Measurements from ENCODE around the gene CELF4. TPM values are rescaled to one million over a fixed set of nuclear protein-coding genes. Genes with fewer than 3 reads are reported as not detected.

The CELF4 gene
- total RNA-seq, 3 donors from 2014 or later = 1.0 TPM; not detected in 2

DNA sequence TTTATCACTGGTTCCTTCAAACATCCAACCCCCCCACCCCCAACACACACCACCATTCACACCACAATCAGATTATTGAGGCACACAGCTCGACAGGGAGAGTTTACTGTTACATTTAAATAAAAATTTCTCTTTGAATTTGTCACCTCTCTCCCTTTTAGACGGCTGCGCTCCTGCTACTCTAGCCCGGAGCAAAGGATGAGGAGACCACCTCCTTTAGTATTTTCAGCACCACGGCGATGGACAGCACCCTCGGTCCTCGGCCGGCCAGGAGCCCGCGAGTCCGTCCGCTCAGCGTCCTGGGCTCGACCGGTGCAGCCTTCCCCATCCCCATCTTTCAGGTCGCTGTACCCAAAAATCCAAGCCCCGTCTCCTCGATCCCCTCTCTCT is 892 bp downstream of the CELF4 start:
- Histone ChIP-seq H3K4me3 (peak overlapping the region; percentile 51 to 74 (median 54)), H3K27ac (no peak overlapping the region), H3K27me3 (peaks cover 8 to 63% of the 10 kb centered on the region in 2 donors), H3K36me3 (no peaks in the 10 kb centered on the region), H3K9me3 (no peaks in the 10 kb centered on the region), H3K4me1 (peaks cover 10 to 11% of the 10 kb centered on the region in 2 donors)
- intact Hi-C loops (cut with DNase I; ENCODE audit: low total_unique reads) = no loop called here
- no peak for DNase-seq (ENCODE audit: low spot score in 2 of 2)
- TF ChIP-seq POLR2AphosphoS5 (IDR thresholded peaks at IDR 0.05) (no peak), POLR2A (IDR thresholded peaks at IDR 0.05) (no peak)
- TF ChIP-seq, protein P1, sequence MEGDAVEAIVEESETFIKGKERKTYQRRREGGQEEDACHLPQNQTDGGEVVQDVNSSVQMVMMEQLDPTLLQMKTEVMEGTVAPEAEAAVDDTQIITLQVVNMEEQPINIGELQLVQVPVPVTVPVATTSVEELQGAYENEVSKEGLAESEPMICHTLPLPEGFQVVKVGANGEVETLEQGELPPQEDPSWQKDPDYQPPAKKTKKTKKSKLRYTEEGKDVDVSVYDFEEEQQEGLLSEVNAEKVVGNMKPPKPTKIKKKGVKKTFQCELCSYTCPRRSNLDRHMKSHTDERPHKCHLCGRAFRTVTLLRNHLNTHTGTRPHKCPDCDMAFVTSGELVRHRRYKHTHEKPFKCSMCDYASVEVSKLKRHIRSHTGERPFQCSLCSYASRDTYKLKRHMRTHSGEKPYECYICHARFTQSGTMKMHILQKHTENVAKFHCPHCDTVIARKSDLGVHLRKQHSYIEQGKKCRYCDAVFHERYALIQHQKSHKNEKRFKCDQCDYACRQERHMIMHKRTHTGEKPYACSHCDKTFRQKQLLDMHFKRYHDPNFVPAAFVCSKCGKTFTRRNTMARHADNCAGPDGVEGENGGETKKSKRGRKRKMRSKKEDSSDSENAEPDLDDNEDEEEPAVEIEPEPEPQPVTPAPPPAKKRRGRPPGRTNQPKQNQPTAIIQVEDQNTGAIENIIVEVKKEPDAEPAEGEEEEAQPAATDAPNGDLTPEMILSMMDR (IDR thresholded peaks at IDR 0.05) = no peak

DNA sequence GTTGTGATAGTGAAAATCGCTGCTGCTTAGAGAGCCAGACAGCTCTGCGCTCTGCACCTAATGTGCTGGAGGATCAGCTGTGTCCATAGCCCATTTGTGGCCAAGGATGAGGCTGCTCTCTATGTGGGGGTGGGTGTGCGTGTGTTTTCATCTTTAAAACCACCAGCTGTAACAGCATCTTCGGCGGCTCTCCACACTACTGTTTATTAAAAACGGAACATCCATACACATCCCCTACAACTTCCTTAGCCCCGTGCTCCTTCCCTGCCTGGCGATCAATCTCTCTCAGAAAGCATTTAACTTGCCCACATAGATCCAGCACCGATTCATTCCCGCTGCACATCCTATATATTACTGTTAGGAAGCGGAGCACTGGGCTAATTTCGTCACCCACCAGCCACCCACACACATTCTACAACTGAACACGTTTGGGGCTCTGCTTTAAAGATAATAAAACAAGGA is 1.6 kb downstream of the CELF4 start:
- H3K4me1 ChIP-seq = peaks cover 10 to 11% of the 10 kb centered on the region in 2 donors
- no peak for DNase-seq (ENCODE audit: low spot score in 2 of 2)
- H3K9me3 ChIP-seq = no peaks in the 10 kb centered on the region
- intact Hi-C loops (cut with DNase I; ENCODE audit: low total_unique reads) = no loop called here
- H3K27me3 ChIP-seq = peaks cover 8 to 63% of the 10 kb centered on the region in 2 donors
- TF ChIP-seq, protein P1 (IDR thresholded peaks at IDR 0.05) = no peak
- no peak for TF ChIP-seq POLR2AphosphoS5 (IDR thresholded peaks at IDR 0.05)
- no peak for TF ChIP-seq POLR2A (IDR thresholded peaks at IDR 0.05)
- H3K36me3 ChIP-seq = no peaks in the 10 kb centered on the region
- no peak overlapping the region for H3K4me3 ChIP-seq
- H3K27ac ChIP-seq = no peak overlapping the region

DNA sequence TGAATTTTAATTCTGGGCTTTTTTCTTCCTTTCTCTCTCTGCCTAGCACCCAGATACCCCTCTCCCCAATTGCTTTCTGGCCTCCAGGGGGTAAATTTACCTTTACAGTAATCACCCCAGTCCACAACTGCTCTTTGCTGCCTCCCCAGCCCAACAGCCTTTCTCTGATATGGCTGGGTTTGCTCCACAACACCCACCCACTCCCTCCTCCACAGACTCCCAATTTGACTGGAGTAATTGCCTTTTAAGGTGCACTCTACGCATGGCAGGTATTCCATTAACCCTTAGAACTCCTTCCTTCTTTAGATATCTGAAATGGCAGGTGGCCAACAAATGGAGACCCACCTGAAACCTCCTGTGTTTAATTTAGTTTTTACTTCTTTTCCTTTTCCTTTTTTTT is 3.6 kb downstream of the CELF4 start:
- Histone ChIP-seq H3K36me3 (no peaks in the 10 kb centered on the region), H3K4me3 (no peak overlapping the region), H3K27ac (no peak overlapping the region), H3K9me3 (no peaks in the 10 kb centered on the region), H3K27me3 (peaks cover 4 to 52% of the 10 kb centered on the region in 2 donors), H3K4me1 (peaks cover 7 to 9% of the 10 kb centered on the region in 2 donors)
- DNase-seq (ENCODE audit: low spot score in 2 of 2) = no peak
- intact Hi-C loops (cut with DNase I; ENCODE audit: low total_unique reads) = no loop called here
- TF ChIP-seq, protein P1 (IDR thresholded peaks at IDR 0.05) = no peak
- TF ChIP-seq POLR2A (IDR thresholded peaks at IDR 0.05) = no peak

DNA sequence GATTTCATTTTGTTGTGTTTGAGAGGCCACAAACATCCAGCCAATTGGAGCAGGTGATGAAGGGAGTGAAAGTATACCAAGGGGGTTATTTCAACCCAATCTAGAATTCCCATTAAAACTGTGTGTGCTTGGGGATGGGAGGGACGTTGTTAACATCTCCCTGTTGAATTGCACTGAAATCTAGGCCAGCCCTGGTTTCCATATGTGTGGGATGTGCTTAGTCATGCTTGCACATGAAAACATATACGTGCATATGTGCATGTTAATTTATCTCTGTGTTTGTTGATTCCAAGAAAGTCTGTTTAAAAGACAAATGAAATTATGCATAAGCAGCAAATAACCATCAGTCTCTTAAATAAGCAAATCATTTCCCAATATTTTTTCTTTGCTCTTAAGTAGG is 5.6 kb downstream of the CELF4 start:
- no peaks in the 10 kb centered on the region for H3K9me3 ChIP-seq
- intact Hi-C loops (cut with DNase I; ENCODE audit: low total_unique reads) = no loop called here
- no peak overlapping the region for H3K27ac ChIP-seq
- no peak for TF ChIP-seq POLR2A (IDR thresholded peaks at IDR 0.05)
- no peak for TF ChIP-seq POLR2AphosphoS5 (IDR thresholded peaks at IDR 0.05)
- TF ChIP-seq, protein P1 (IDR thresholded peaks at IDR 0.05) = no peak
- H3K27me3 ChIP-seq = peaks cover 0 to 44% of the 10 kb centered on the region in 2 donors
- no peaks in the 10 kb centered on the region for H3K36me3 ChIP-seq
- no peak for DNase-seq (ENCODE audit: low spot score in 2 of 2)
- H3K4me1 ChIP-seq = no peaks in the 10 kb centered on the region
- H3K4me3 ChIP-seq = no peak overlapping the region

DNA sequence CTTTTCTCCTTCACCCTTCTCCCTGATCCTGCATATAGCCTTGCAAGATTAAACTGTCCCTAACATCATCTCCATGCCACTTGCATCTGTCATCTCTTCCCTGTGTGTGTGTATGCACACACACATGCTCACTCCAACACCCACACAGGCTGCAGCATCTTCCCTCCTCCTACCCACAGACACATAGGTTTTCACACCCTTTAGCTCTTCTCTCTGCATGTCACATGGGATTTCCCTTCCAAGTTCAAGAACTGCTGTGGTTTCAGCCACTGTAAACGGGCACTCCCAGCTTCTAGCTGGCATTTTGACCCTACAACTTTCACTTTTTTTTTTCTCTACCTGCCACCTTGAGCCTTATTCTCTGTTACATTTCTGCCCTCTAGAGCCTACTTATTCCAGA is 6.4 kb downstream of the CELF4 start:
- no peak overlapping the region for H3K4me3 ChIP-seq
- no peak overlapping the region for H3K27ac ChIP-seq
- intact Hi-C loops (cut with DNase I; ENCODE audit: low total_unique reads) = no loop called here
- no peak for TF ChIP-seq POLR2A (IDR thresholded peaks at IDR 0.05)
- TF ChIP-seq, protein P1 (IDR thresholded peaks at IDR 0.05) = no peak
- no peak for TF ChIP-seq POLR2AphosphoS5 (IDR thresholded peaks at IDR 0.05)
- peaks cover 0 to 36% of the 10 kb centered on the region in 2 donors for H3K27me3 ChIP-seq
- DNase-seq (ENCODE audit: low spot score in 2 of 2) = no peak
- no peaks in the 10 kb centered on the region for H3K36me3 ChIP-seq
- no peaks in the 10 kb centered on the region for H3K9me3 ChIP-seq
- no peaks in the 10 kb centered on the region for H3K4me1 ChIP-seq

Measured in breast epithelium (tissue), 4 donors.